BJ (cell line): ENCODE measurements around the gene CTSL. TPM values are rescaled to one million over a fixed set of nuclear protein-coding genes. Genes with fewer than 3 reads are reported as not detected.

ENCODE experiments used
- CTCF ChIA-PET: fragments of 350-600 bp; formaldehyde crosslinking; extraction: SDS; loops from one replicate; lab custom pipeline; 2021; ENCODE audit warnings: antibody characterized with exemption, inconsistent platforms; lab: Yijun Ruan, JAX
- POLR2A ChIA-PET: fragments of 300-600 bp; sonication (Branson Sonifier 250); formaldehyde crosslinking; extraction: SDS; loops from one replicate; lab custom pipeline; 2021; ENCODE audit warnings: antibody characterized with exemption; lab: Charles Lee
- DNase-seq: peaks from one replicate; pipeline ENCODE4 v3.0.0-alpha.2; 2011; ENCODE audit warnings: low read depth
- H3K27me3 ChIP-seq: 2 replicates; pipeline ENCODE4 v1.6.0; 2011; ENCODE audit warnings: low read length; ENCODE audit not compliant: control insufficient read depth, insufficient read depth
- H3K36me3 ChIP-seq: 2 replicates; pipeline ENCODE4 v1.5.1; 2011; ENCODE audit warnings: low read length; ENCODE audit not compliant: control insufficient read depth, insufficient read depth
- H3K4me3 ChIP-seq: 2 replicates; pipeline ENCODE4 v1.5.1; 2011; ENCODE audit warnings: low read depth, mild to moderate bottlenecking, control low read depth, low read length
- CTCF ChIP-seq: IDR thresholded peaks from 2 replicates; pipeline ENCODE4 v1.5.1; 2011; ENCODE audit warnings: low read depth, mild to moderate bottlenecking, control low read depth, inconsistent platforms, low read length, moderate library complexity; ENCODE audit not compliant: insufficient read depth
- polyA plus RNA-seq: library from polyadenylated mRNA; depleted of rRNA; stranded (reverse); fragments of >200 nt; gene quantifications from 2 replicates; pipeline ENCODE4 v1.2.3, GENCODE V29; 2011

The CTSL gene
- polyA plus RNA-seq, 1 experiment, result 146 TPM

- CTCF ChIA-PET, result interaction anchor here (0.9 to 2.4 kb wide), 7 partner anchors 52 to 1266 kb away, joined by 3 to 10 read pairs (median 3); partner anchors contain the start of gene SPATA31E1
- Histone ChIP-seq H3K27me3 (no peaks in the 10 kb centered on the region), H3K36me3 (no peaks in the 10 kb centered on the region), H3K4me3 (no peak overlapping the region)
- no peak for TF ChIP-seq CTCF
- DNase-seq, result no peak
- POLR2A ChIA-PET, result no interaction called here
Measured at GRCh38 chr9:87681271-87682061, 44.5 kb upstream of the CTSL start.

- ChIA-PET POLR2A (no interaction called here), CTCF (interaction anchor here (1.2 to 4.5 kb wide), 4 partner anchors 17 to 201 kb away, joined by 3 to 55 read pairs (median 7); partner anchors contain the start of gene SPATA31E1)
- H3K4me3 ChIP-seq, result no peak overlapping the region
- no peak for DNase-seq
- no peak for TF ChIP-seq CTCF
- H3K36me3 ChIP-seq, result no peaks in the 10 kb centered on the region
- H3K27me3 ChIP-seq, result no peaks in the 10 kb centered on the region
Measured at GRCh38 chr9:87682085-87682484, 43.8 kb upstream of the CTSL start.

GRCh38 chr9:87682618-87683017 is 43.3 kb upstream of the CTSL start:
- Histone ChIP-seq H3K36me3 (no peaks in the 10 kb centered on the region), H3K4me3 (no peak overlapping the region), H3K27me3 (no peaks in the 10 kb centered on the region)
- POLR2A ChIA-PET, result no interaction called here
- CTCF ChIA-PET, result interaction anchor here (1.2 to 4.5 kb wide), 5 partner anchors 17 to 201 kb away, joined by 3 to 55 read pairs (median 10); partner anchors contain the start of gene SPATA31E1
- no peak for DNase-seq
- no peak for TF ChIP-seq CTCF

GRCh38 chr9:87683751-87684626 is 41.9 kb upstream of the CTSL start:
- ChIA-PET POLR2A (no interaction called here), CTCF (interaction anchor here (0.6 to 4.5 kb wide), 22 partner anchors 11 to 1692 kb away, joined by 3 to 55 read pairs (median 4); partner anchors contain the start of gene CTSL)
- Histone ChIP-seq H3K27me3 (no peaks in the 10 kb centered on the region), H3K4me3 (no peak overlapping the region), H3K36me3 (no peaks in the 10 kb centered on the region)
- TF ChIP-seq CTCF, result no peak
- no peak for DNase-seq
